ENCODE data around the gene LEFTY1.

DNA sequence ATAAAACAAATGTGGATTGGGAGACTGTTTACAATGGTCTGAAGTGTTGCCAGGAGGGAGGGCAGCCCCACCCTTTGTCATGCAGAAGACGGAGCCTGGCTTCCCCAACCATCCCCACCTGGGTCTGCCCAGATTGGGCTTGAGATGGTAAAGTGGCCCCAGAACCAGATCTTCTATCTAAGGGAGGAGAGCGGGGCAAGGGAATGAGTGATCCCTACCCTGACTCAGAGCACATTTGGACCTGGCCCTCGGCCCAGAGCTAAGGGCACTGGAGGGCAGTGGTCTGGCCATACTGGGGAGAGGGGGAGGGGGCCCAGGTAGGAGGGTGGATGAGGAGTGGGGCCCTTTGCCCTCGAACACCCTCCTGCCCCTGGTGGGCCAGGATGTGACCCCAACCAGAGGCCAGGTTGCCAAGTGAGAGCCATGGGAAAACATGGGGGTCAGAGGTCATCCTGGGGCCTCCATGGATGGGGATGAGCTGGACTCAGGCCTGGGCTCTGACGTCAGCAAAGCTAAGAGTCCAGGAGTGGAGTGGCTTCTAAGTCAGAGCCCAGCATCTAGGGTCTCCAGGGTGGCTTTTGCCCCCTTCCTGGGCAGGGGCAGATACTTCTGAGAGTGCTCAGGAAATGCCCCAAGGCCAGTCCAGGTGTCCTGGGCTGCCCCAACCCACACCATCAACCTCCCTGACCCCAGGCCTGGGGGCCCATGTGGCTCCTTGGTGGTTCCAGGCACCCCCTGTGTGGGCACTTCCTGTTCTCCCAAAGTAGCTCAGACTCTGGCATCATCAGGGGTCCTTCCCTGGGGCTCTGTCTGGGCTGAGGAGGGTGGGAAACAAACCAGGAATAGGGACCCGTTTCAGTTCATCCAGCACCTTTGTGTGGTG, 1.6 kb upstream of the LEFTY1 start:
- no peak for TF ChIP-seq POLR2A (IDR thresholded peaks at IDR 0.05)
- TF ChIP-seq, protein P1, sequence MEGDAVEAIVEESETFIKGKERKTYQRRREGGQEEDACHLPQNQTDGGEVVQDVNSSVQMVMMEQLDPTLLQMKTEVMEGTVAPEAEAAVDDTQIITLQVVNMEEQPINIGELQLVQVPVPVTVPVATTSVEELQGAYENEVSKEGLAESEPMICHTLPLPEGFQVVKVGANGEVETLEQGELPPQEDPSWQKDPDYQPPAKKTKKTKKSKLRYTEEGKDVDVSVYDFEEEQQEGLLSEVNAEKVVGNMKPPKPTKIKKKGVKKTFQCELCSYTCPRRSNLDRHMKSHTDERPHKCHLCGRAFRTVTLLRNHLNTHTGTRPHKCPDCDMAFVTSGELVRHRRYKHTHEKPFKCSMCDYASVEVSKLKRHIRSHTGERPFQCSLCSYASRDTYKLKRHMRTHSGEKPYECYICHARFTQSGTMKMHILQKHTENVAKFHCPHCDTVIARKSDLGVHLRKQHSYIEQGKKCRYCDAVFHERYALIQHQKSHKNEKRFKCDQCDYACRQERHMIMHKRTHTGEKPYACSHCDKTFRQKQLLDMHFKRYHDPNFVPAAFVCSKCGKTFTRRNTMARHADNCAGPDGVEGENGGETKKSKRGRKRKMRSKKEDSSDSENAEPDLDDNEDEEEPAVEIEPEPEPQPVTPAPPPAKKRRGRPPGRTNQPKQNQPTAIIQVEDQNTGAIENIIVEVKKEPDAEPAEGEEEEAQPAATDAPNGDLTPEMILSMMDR (IDR thresholded peaks at IDR 0.05): no peak

Data from prostate gland (tissue), 2 donors.